Esophagus squamous epithelium (tissue), 4 donors: Measurements from ENCODE around the gene CAVIN2.

Experiments
- POLR2A ChIP-seq, 4 donors: fragments of 450-650 bp; IDR thresholded peaks; one replicate each; pipeline ENCODE4 v1.6.1; 2017; ENCODE audit warnings: antibody characterized with exemption in 4 of 4, mild to moderate bottlenecking in 4 of 4, moderate library complexity in 3 of 4
- TF ChIP-seq, protein P1 (sequence below), 6 experiments: fragments of 450-650 bp in 4 of 6; fragments of 200-600 bp in 2 of 6; sonication (generic) in 2 of 6; IDR thresholded peaks; one replicate each; pipeline ENCODE4 v1.5.1; 2016 to 2019; ENCODE audit warnings: antibody characterized with exemption in 6 of 6, mild to moderate bottlenecking in 4 of 6, moderate library complexity in 4 of 6

DNA sequence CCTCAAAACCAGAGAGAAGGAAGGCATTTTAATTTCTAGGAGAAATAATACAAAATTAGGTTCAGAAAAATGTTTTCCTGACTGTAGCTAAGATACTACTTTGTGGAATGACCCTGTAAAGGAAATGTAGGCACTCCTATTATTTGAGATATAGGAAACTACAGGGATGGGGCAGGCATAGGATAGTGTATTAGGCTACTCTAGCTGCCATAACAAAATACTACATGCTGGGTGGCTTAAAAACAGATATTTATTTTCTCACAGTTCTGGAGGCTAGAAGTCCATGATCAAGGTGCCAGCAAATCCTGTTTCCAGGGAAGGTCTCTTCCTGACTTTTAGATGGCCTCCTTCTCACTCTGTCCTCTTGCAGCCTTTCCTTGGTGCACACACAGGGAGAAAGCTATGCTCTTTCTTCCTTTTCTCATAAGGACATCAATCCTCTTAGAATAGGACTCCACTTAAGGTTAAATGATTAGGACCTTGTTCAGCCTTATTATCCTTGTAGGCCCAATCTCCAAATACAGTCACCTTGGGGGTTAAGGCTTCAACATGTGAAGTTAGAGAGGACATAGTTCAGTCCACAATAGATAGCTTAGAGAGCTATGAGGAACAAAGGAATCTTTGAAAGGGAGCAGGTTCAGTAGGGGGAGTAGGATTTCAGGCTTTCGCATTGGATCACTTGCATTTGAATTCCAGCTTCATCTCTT is 14.0 kb upstream of the CAVIN2 start:
- TF ChIP-seq, protein P1, sequence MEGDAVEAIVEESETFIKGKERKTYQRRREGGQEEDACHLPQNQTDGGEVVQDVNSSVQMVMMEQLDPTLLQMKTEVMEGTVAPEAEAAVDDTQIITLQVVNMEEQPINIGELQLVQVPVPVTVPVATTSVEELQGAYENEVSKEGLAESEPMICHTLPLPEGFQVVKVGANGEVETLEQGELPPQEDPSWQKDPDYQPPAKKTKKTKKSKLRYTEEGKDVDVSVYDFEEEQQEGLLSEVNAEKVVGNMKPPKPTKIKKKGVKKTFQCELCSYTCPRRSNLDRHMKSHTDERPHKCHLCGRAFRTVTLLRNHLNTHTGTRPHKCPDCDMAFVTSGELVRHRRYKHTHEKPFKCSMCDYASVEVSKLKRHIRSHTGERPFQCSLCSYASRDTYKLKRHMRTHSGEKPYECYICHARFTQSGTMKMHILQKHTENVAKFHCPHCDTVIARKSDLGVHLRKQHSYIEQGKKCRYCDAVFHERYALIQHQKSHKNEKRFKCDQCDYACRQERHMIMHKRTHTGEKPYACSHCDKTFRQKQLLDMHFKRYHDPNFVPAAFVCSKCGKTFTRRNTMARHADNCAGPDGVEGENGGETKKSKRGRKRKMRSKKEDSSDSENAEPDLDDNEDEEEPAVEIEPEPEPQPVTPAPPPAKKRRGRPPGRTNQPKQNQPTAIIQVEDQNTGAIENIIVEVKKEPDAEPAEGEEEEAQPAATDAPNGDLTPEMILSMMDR (IDR thresholded peaks at IDR 0.05) = no peak
- no peak for TF ChIP-seq POLR2A (IDR thresholded peaks at IDR 0.05)
